PC-9 (cell line): Measurements from ENCODE around the gene PRDM15. TPM values are rescaled to one million over a fixed set of nuclear protein-coding genes. Genes with fewer than 3 reads are reported as not detected.
A peak's percentile ranks its signal among the peaks of the same experiment; 100 is the strongest.

Experiments
- BruUV-seq: library from RNA; stranded (reverse); fragments of 400-500 nt; replicated peaks from 2 replicates; lab custom pipeline; 2021; lab: Mats Ljungman, UMichigan
- CTCF ChIA-PET: fragments of 300-600 bp; sonication (Branson Sonifier 250); formaldehyde crosslinking; loops from one replicate; lab custom pipeline; 2022; ENCODE audit warnings: antibody characterized with exemption; lab: Charles Lee
- POLR2A ChIA-PET: fragments of 300-600 bp; sonication (Branson Sonifier 250); formaldehyde crosslinking; loops from one replicate; lab custom pipeline; 2022; ENCODE audit warnings: antibody characterized with exemption; ENCODE audit not compliant: unreplicated experiment; lab: Charles Lee
- DNase-seq, 2 experiments: peaks; one replicate each; pipeline versions ENCODE4 v3.0.0 to v3.0.0-alpha.2; 2015 to 2022; ENCODE audit warnings: mixed read lengths in 1 of 2
- H2AFZ ChIP-seq: fragments of 200-600 bp; sonication (generic); 2 replicates; pipeline ENCODE4 v1.8.1; 2017; ENCODE audit warnings: antibody characterized with exemption
- H3F3A ChIP-seq: fragments of 200-600 bp; sonication (generic); 2 replicates; pipeline ENCODE4 v1.8.1; 2017; ENCODE audit warnings: antibody characterized with exemption, mild to moderate bottlenecking, low read depth; ENCODE audit not compliant: insufficient read depth
- H3K27ac ChIP-seq: fragments of 200-600 bp; sonication (generic); 2 replicates; pipeline ENCODE4 v1.6.1; 2016; ENCODE audit warnings: mixed run types
- H3K27me3 ChIP-seq: fragments of 200-600 bp; sonication (generic); 2 replicates; pipeline ENCODE4 v1.6.1; 2016; ENCODE audit warnings: low read depth, mixed run types; ENCODE audit not compliant: insufficient read depth
- H3K36me3 ChIP-seq: fragments of 200-600 bp; sonication (generic); 2 replicates; pipeline ENCODE4 v1.6.1; 2016; ENCODE audit warnings: low read depth, mixed run types
- H3K4me1 ChIP-seq: fragments of 200-600 bp; sonication (generic); replicated peaks from 2 replicates; pipeline ENCODE4 v1.6.1; 2016; ENCODE audit warnings: mixed run types; ENCODE audit not compliant: insufficient read depth
- H3K4me2 ChIP-seq: fragments of 200-600 bp; sonication (generic); 2 replicates; pipeline ENCODE4 v1.6.1; 2017; ENCODE audit warnings: mixed run types
- H3K4me3 ChIP-seq: fragments of 200-600 bp; sonication (generic); 2 replicates; pipeline ENCODE4 v1.6.1; 2016; ENCODE audit warnings: mixed run types
- H3K79me2 ChIP-seq: fragments of 200-600 bp; sonication (generic); 2 replicates; pipeline ENCODE4 v1.6.1; 2017; ENCODE audit warnings: low read depth, mixed run types
- H3K9me2 ChIP-seq: fragments of 200-600 bp; sonication (generic); 2 replicates; pipeline ENCODE4 v1.8.1; 2017; ENCODE audit warnings: mild to moderate bottlenecking; ENCODE audit not compliant: insufficient read depth
- H3K9me3 ChIP-seq: fragments of 200-600 bp; sonication (generic); 2 replicates; pipeline ENCODE4 v1.8.1; 2016; ENCODE audit warnings: low read depth; ENCODE audit not compliant: insufficient read depth
- H4K20me1 ChIP-seq: fragments of 200-600 bp; sonication (generic); 2 replicates; pipeline ENCODE4 v1.8.1; 2017; ENCODE audit not compliant: insufficient read depth
- CTCF ChIP-seq: fragments of 200-600 bp; sonication (generic); conservative IDR thresholded peaks from 2 replicates; pipeline ENCODE4 v1.6.1; 2017; ENCODE audit warnings: mixed run types, antibody characterized with exemption, mild to moderate bottlenecking, moderate library complexity
- EZH2 ChIP-seq: fragments of 200-600 bp; sonication (generic); IDR thresholded peaks from 2 replicates; pipeline ENCODE4 v1.8.0; 2017; ENCODE audit warnings: antibody characterized with exemption, low read depth
- intact Hi-C: fragments of 100-400 bp; cut with micrococcal nuclease; formaldehyde crosslinking; loops from one replicate; pipeline ENCODE4 v1.10.0; 2022; ENCODE audit not compliant: unreplicated experiment
- total RNA-seq: library from RNA; stranded (reverse); gene quantifications from 2 replicates; pipeline ENCODE4 v1.2.3, GENCODE V29; 2021

Gene PRDM15
- total RNA-seq, 1 experiment from 2014 or later: 8.8 TPM

GRCh38 chr21:41750532-41751151, 128.5 kb downstream of the PRDM15 start:
- peak in 1 of 2 experiments; percentile 52 for DNase-seq
- Histone ChIP-seq H3K27ac (peak overlapping the region; percentile 68; the same call in 1 of the 2 replicates), H4K20me1 (peaks cover 88% of the 10 kb centered on the region), H3K9me3 (no peaks in the 10 kb centered on the region), H3F3A (peaks cover 94% of the 10 kb centered on the region), H3K4me3 (no peak overlapping the region), H2AFZ (no peak overlapping the region), H3K4me1 (peaks cover 59% of the 10 kb centered on the region), H3K9me2 (no peaks in the 10 kb centered on the region), H3K36me3 (peaks cover 64% of the 10 kb centered on the region), H3K4me2 (peak overlapping the region; percentile 74), H3K79me2 (peaks cover 100% of the 10 kb centered on the region), H3K27me3 (no peaks in the 10 kb centered on the region)
- intact Hi-C loops: loop anchor here (5.0 kb wide), 1 partner anchor 33 kb away; no protein-coding TSS in a partner anchor
- CTCF ChIA-PET: interaction anchor here (0.6 kb wide), 1 partner anchor 36 kb away, joined by 4 read pairs; no protein-coding TSS in a partner anchor
- BruUV-seq: no TSS peak
- POLR2A ChIA-PET: no interaction called here
- TF ChIP-seq EZH2: no peak
- no peak for TF ChIP-seq CTCF

- Histone ChIP-seq H3K4me1 (peaks cover 53% of the 10 kb centered on the region), H3K9me2 (no peaks in the 10 kb centered on the region), H3K4me3 (no peak overlapping the region), H3K9me3 (no peaks in the 10 kb centered on the region), H4K20me1 (peaks cover 87% of the 10 kb centered on the region), H3K4me2 (peak overlapping the region; percentile 74; the same call in 1 of the 2 replicates), H3K36me3 (peaks cover 62% of the 10 kb centered on the region), H3K27me3 (no peaks in the 10 kb centered on the region), H3K79me2 (peaks cover 100% of the 10 kb centered on the region), H2AFZ (no peak overlapping the region), H3F3A (peaks cover 95% of the 10 kb centered on the region), H3K27ac (peak overlapping the region; percentile 49)
- DNase-seq: peak in 1 of 2 experiments; percentile 63
- CTCF ChIA-PET: no interaction called here
- POLR2A ChIA-PET: no interaction called here
- no TSS peak for BruUV-seq
- intact Hi-C loops: loop anchor here (5.0 kb wide), 1 partner anchor 33 kb away; no protein-coding TSS in a partner anchor
- TF ChIP-seq CTCF: no peak
- TF ChIP-seq EZH2: no peak
Measured at GRCh38 chr21:41750051-41750450, 129.1 kb downstream of the PRDM15 start.

GRCh38 chr21:41749286-41749685, 129.9 kb downstream of the PRDM15 start:
- no TSS peak for BruUV-seq
- TF ChIP-seq CTCF (no peak), EZH2 (no peak)
- no peaks in the 10 kb centered on the region for H3K9me3 ChIP-seq
- peaks cover 83% of the 10 kb centered on the region for H4K20me1 ChIP-seq
- POLR2A ChIA-PET: no interaction called here
- no peak overlapping the region for H2AFZ ChIP-seq
- H3K36me3 ChIP-seq: peaks cover 57% of the 10 kb centered on the region
- no peak overlapping the region for H3K4me3 ChIP-seq
- no peaks in the 10 kb centered on the region for H3K9me2 ChIP-seq
- H3K27me3 ChIP-seq: no peaks in the 10 kb centered on the region
- peaks cover 97% of the 10 kb centered on the region for H3F3A ChIP-seq
- peak overlapping the region; percentile 49 for H3K27ac ChIP-seq
- intact Hi-C loops: no loop called here
- no peak overlapping the region for H3K4me2 ChIP-seq
- no peak for DNase-seq
- H3K4me1 ChIP-seq: peaks cover 46% of the 10 kb centered on the region
- peaks cover 100% of the 10 kb centered on the region for H3K79me2 ChIP-seq
- CTCF ChIA-PET: no interaction called here

Other genes with a start within 250 kb of the PRDM15 start
- gene RIPK4, start 112.3 kb downstream of the PRDM15 start, total RNA-seq: 30.1 and 39.3 TPM in 2 replicates
- gene C2CD2, start 74.7 kb upstream of the PRDM15 start, total RNA-seq: 26.8 and 27.9 TPM in 2 replicates
- 9.1 and 13.5 TPM in 2 replicates for gene ZBTB21, start 131.0 kb upstream of the PRDM15 start, total RNA-seq
- 0.25 TPM in 1 of 2 replicates, not detected in the other for gene UMODL1, start 192.0 kb upstream of the PRDM15 start, total RNA-seq